GM13976 (cell line): ENCODE measurements around the gene SENP8.

Experiments
- DNase-seq: peaks from one replicate; pipeline ENCODE4 v3.0.0; 2012; ENCODE audit warnings: low spot score
- in situ Hi-C: fragments of 300-500 bp; cut with MboI; formaldehyde crosslinking; loops from one replicate; pipeline ENCODE4 v1.12.0; 2022; ENCODE audit warnings: low sequenced_read_pairs, mixed read lengths, inconsistent platforms; ENCODE audit not compliant: unreplicated experiment
- TF ChIP-seq, protein P1 (sequence below): IDR thresholded peaks from 2 replicates; pipeline ENCODE4 v1.5.1; 2012; ENCODE audit warnings: borderline replicate concordance, mild to moderate bottlenecking; ENCODE audit not compliant: insufficient read depth; ENCODE audit errors: extremely low read depth, missing control alignments, control extremely low read depth

SENP8 gene

DNA sequence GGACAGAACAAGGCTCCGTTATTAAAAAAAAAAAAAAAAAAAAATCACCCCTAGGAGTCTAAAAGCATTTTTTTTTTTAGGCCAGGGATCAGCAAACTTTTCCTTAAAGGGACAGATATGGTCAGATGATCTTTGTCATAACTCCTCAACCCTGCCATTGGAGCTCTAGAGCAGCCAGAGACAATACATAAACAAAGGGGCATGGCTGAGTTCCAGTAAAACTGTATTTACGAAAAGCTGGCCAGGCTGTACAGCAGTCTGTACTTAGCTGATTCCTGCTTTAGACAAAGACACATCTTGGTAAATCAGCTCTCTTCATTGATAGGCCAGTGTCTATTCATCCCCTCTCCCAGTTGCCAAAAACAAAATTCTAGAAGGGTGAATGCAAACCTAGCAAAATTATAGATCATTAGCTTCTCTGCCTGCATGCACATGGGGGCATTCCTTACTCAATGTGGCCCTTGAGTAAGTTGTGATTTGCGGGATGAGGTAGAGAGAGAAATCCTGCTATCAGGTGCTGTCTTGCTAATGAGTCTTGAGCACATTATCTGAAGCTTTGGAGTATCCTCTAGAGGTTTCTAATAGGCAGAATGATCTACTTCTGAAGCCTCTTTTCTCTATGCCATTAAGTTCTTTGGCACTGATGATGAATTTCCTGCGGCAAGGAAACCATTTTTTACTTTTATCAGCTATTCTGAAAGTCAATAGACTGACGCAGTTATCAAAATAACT is 35.2 kb downstream of the SENP8 start:
- in situ Hi-C loops = loop anchor here (10.0 to 25.0 kb wide), 2 partner anchors 379 to 691 kb away; no protein-coding TSS in a partner anchor
- TF ChIP-seq, protein P1, sequence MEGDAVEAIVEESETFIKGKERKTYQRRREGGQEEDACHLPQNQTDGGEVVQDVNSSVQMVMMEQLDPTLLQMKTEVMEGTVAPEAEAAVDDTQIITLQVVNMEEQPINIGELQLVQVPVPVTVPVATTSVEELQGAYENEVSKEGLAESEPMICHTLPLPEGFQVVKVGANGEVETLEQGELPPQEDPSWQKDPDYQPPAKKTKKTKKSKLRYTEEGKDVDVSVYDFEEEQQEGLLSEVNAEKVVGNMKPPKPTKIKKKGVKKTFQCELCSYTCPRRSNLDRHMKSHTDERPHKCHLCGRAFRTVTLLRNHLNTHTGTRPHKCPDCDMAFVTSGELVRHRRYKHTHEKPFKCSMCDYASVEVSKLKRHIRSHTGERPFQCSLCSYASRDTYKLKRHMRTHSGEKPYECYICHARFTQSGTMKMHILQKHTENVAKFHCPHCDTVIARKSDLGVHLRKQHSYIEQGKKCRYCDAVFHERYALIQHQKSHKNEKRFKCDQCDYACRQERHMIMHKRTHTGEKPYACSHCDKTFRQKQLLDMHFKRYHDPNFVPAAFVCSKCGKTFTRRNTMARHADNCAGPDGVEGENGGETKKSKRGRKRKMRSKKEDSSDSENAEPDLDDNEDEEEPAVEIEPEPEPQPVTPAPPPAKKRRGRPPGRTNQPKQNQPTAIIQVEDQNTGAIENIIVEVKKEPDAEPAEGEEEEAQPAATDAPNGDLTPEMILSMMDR = no peak
- no peak for DNase-seq

DNA sequence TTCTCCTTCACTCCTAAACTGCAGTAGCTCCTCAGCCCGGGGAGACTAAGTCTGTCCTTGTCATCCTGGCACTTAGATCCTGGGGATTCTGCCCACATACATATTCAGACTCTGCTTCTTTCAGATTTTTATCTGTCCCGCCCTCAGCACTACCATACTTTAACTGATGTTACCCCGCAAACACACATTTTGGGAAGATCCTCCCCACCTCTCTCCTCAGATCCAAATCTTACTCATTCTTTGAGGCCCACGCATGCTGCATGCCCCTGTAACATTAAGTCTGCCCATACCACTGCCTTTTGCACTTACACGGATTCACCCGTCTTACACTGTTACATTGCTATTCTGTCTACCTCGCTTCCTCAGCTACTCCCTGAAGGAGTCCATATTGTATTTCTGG is 36.1 kb downstream of the SENP8 start:
- TF ChIP-seq, protein P1 = no peak
- in situ Hi-C loops = loop anchor here (10.0 to 25.0 kb wide), 2 partner anchors 380 to 692 kb away; no protein-coding TSS in a partner anchor
- DNase-seq = no peak

DNA sequence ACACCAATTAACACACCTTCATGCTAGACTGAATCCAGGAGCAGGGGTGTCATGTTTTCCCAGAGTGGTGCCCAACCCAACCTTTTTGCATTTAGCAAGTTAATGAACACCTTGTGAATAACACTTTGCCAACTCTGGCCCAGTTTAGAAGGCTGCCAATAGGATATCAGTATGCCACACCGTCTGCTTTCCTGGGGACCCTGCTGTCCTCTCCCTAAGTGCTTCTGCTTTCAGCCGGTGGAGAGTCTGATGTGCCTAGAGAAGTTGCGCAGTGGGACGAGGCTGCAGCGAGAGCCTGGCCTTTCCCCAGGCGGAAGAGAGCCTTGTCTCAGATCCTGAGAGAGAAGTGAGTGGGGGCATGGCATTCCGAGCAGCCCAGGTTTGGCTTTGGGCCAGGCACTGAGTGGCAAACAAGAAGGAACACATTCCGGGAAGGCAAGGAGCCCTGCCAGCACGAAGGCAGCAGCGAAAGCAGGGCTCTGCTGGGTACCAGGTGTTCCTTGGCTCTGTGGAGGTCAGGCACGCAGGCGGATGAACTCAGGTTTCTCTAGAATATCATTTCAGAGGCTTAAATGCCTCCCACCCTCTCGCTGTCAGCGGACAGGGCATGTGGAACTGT is 36.9 kb downstream of the SENP8 start:
- DNase-seq = no peak
- in situ Hi-C loops = loop anchor here (5.0 to 25.0 kb wide), 3 partner anchors 348 to 693 kb away; no protein-coding TSS in a partner anchor
- TF ChIP-seq, protein P1 = no peak

DNA sequence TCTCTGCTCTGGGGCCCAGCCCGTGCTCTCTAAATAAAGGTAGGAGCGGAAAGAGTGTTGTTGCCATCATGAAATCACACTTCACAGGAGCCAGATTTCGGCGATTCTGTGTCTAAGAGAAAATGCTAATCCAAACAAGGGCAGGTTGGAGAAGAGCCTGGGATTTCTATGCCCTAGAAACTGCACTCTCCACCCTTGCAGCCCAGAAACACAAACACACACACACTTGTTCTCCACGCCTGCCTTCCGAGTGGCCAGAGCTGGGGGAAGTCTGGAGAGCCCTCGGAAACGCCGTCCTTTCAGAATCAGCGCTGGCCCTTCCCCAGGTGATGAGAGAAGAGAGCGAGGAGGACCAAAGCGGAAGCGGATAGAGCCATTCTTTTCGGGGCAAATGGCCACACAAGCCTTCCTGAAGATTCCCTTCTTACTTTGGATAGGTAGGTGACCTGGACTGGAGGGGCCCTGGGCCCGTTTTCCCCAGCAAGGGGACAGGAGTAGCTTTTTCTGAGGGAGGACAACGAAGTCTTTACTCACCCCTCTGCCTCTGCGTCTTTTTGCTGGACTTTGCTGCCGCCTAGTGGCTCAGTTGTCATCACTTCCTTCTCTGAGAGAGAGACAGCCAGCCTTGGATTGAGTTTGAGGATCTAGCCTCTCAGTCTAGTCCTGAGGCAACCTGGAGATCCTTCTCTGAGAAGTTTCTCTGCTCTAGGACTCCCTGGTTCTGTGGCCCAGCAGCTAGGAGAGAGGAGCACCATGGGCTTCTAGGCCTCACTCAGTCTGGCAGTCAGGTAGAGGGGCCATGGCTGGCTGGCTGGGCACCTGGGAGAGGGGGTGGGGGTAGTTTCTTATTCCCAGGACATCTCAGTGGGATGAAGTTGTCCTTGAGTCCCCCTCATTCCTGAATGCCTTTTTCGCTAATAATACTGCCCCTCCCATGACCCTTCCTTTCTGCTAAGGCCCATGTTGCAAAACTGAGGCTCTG is 37.7 kb downstream of the SENP8 start:
- in situ Hi-C loops = loop anchor here (5.0 to 25.0 kb wide), 3 partner anchors 349 to 694 kb away; no protein-coding TSS in a partner anchor
- DNase-seq = peak; percentile 80
- TF ChIP-seq, protein P1 = peak; percentile 76

DNA sequence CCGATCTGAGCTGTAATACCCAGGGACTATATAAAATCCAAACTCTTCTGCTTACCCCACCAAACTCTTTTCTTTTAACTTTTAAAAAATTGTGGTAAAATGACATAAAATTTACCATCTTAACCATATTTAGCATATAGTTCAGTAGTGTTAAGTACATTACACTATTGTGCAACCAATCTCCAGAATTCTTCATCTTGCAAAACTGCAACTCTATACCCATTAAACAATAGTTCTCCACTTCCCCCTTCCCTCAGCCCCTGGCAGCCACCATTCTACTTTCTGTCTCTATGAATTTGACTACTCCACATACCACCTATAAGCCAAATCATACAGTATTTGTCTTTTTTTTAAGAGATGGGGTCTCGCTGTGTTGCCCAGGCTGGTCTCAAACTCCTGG is 38.7 kb downstream of the SENP8 start:
- in situ Hi-C loops = loop anchor here (5.0 to 25.0 kb wide), 3 partner anchors 350 to 695 kb away; no protein-coding TSS in a partner anchor
- no peak for DNase-seq
- TF ChIP-seq, protein P1 = no peak

DNA sequence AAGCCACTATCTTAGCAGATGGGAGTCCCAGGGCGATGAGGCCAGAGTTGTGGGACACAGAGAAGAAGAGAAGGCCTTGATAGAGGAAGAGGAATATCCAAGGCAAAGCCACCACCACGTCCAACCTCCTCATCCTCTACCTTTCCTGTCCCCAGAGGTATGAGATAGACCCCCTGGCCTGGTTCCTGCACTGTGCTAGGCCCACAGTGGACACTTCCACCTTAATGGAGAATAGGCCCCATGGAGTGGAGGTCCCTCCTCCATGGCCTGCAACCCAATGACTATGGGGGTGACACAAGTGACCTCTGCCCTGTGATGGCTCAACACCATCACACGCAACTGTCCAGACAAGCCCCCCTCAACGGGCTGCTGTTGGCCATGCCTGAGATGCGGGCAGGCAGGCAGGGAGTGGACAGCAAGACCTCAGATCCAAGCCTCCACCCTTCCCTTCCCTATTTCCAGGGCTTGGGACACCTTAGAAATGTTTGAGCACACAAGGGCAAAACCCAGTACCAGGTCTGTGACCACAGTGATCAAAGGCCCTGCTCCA is 42.6 kb downstream of the SENP8 start:
- DNase-seq = no peak
- TF ChIP-seq, protein P1 = no peak
- in situ Hi-C loops = loop anchor here (25.0 kb wide), 1 partner anchor 698 kb away; no protein-coding TSS in a partner anchor
